HCEC 1CT (cell line): ENCODE results near the gene SNRNP70.

Experiments used
- DNase-seq: peaks from one replicate; pipeline ENCODE4 v3.0.0-alpha.2; 2017

The SNRNP70 gene

DNA sequence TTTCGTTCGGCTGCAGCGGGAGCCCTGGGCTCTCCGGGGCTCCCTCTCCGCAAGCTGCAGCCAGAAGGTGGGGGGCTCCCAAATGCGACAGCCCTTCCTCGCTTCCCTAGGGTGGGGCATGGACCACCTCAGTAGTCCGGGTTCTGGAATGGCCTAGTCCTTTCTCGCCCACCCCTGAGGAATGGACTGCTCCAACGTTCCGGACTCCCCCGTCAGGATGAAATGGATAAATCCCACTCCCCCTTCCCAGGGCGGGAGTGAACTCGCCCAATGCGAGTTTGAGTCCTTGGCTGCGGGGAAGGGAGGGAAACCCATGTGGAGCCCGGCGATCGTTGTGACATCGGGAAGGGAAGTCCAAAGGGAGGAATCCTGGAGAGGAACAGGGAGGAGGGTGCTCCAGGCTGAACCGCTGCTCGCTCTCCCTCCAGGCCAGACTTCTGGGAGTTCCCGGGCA, 64.4 kb downstream of the SNRNP70 start:
- peak; percentile 72 for DNase-seq

DNA sequence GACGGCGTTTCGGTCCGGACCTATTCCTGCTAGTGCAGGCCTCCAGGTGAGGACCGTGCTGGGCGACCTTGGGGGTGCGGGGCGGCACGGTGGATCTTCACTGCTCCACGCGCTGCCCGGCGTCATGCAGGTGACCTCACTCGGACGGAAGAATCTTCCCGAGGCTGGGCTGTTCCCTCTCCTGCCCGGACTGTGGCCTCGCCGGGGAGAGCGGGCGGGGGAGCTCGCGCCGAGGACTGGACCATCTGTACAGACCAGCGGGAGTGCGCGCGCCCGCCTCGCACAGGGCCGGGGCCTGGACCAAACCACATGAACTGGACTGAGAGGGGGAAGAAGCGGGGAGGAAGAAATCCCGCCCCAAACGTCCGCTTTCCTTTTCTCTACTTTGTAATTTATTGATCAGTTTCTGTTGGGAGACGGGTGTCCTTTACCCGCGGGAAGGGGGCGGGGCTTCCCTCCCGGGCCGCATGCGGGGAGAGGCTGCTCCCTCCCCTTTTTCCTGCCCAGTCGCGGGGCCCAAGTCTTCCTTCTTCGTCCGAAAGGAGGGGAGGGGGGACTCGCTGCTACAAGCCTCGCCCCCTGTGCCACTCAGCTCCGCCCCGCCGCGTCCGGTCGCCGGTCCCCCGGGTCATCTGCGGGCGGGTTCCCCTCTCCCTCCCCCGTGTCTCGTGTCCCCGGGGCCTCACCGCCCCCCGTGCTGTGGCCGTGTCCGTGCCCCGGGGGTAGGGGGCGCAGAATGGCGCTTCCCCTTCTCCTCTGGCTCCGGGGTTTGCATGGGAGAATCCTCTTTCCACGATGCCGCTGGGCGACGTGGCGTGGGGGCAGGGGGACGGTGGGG, 65.1 kb downstream of the SNRNP70 start:
- DNase-seq: peak; percentile 80

DNA sequence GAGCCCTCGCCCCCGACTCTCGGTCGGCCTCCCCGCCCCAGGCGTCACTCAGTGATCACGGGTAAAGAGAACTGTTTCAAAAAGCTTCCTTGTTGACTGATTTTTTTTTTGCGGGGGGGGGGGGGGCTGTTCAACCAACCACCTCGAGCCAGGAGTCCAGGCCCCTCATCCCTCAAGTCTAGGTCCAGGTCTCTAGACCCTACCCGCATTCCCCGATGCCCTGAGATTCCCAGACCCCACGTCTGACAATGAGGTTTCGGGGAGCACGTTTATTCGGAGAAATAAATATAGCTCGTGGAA, 65.6 kb downstream of the SNRNP70 start:
- DNase-seq: no peak

DNA sequence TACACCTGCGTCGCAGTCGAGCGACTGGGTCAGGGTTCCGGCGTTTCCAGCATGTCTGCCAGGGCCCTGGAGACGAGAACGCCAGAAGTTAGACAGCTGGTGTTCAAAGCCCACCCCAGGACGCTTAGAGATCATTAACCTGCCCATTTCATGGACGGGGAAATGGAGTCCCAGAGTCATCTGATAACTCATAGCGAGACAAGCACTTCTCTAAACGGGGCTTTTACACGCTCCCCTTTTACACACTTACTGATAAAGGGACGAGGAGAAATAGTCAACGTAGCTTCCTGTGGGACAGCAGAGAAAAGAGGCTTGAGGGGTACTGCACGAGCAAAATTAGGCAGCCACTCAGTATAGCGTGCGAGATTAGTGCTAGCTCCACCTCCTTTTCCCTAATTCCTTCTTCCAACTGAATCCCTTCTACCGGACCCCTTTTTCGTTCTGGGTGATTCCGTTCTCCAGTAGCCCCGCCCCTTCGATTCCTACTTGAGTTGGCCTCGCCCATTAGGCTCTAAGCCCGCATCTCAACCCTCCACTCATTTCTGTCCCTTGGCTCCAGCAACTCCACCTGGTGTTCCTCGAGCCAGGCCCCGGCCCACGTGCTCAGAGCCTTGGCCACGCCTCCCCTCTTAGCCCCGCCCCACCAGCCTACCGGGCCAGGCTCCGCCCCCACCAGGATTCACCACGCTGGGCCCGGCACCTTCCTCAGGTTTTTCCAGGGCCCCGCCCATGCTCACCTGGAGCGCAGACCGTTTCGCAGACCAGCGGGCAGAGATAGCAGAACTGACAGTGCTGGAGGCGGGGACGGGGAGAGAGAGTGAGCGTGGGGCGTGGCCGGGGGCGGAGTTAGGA, 66.2 kb downstream of the SNRNP70 start:
- DNase-seq: peak; percentile 23

DNA sequence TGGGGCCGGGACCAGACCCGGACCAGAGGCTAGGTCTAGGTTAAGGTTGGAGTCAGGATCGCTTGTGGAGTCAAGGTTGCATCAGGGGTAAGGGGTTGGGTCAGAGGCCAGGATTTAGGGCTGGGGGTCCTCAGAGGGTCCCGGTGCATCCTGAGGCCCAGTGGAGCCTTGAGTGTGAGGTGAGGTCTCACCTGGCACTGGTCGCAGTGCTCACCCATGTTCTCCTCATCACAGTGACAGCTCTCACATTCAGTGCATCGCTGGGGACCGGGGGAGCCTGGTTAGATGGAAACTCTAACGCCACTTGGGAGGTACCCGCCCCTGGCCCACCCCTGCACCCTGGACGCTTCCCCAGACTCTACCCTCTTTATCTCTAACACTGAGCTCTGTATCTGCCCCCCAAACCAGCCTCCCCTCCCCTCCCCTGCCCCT, 66.9 kb downstream of the SNRNP70 start:
- DNase-seq: no peak

DNA sequence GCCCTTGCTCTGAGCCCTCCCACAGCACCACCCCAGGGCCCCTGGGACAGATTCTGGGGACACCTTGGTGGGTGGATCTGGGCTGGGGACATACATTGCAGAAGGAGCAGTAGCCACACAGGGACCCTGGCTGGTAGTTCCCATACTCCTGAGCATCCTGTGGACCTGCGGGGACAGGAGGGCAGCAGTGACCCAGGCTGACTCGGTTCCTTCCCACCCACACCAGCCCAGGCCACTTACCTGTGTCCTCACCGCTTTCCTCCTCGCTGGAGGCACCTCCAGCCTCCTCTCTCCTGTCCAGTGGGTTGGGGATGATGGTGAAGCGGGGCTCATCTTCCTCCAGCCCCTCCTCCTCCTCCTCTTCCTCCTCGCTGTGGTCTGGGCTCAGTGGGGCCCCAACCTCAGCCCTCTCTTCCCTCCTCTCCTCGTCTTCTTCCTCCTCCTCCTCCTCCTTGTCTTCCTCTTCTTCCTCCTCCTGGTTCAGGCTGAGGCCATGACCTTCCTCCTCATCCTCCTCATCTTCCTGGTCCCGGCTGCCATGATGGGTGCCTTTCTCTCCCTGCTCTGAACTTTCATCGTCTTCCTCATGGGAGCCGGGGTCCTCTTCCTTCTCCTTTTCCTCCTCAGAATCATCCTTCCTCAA, 68.0 kb downstream of the SNRNP70 start:
- no peak for DNase-seq

DNA sequence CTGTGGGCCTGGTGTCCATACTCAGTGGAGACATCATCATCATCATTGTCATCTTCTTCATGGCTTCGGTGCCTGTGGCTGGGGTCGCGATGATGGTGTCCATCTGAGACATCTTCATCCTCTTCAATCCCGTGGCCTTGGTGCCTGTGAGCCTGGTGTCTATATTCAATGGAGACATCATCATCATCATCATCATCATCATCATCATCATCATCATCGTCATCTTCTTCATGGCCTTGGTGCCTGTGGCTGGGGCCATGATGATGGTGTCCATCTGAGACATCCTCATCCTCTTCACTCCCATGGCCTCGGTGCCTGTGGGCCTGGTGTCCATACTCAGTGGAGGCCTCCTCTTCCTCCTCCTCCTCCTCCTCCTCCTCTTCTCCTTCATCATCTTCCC, 69.0 kb downstream of the SNRNP70 start:
- DNase-seq: no peak

DNA sequence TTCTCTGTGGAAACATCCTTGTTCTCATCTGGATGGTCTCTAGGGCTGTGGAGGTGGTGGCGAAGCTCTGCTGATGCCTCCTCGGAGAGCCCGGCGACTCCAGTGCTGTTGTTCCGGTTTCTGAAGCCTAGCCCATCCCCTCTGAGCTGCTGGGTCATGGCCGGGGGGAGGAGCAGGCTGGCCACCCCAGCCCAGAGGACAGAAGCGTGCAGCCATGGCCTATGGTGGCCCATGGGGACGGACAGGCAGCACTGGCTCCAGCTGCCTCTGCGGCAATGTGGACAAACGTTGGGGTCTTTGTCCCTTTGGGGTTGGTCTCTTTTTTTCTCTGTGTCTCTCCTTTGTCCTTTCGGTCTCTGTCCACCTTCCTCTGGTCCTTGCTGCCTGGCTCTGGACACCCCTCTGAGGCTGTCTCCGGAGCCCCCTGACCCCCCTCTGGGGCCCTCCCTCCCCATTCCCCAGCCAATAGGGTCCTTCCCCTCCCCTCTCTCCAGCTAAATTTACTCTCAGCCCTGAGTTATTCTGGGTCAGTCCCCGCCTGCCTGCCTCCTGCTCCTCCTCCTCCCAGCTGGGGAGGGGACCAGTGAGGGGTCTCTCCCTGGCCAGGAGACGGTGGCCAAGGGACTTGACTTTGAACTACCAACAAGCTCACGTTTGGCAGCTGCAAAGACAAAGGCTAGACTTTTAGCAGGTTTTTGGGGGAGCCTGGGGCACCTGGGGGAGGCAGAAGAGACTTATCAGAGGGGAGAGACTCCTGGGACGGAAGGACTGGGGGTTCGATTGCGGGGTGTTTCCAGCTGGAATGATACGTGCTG, 70.0 kb downstream of the SNRNP70 start, which contains the start of gene HRC:
Gene HRC, minus strand, starts transcription at position 392 of the 815 bp plus-strand sequence. Its CDS starts 159 bp downstream, at position 233.
- no peak for DNase-seq

DNA sequence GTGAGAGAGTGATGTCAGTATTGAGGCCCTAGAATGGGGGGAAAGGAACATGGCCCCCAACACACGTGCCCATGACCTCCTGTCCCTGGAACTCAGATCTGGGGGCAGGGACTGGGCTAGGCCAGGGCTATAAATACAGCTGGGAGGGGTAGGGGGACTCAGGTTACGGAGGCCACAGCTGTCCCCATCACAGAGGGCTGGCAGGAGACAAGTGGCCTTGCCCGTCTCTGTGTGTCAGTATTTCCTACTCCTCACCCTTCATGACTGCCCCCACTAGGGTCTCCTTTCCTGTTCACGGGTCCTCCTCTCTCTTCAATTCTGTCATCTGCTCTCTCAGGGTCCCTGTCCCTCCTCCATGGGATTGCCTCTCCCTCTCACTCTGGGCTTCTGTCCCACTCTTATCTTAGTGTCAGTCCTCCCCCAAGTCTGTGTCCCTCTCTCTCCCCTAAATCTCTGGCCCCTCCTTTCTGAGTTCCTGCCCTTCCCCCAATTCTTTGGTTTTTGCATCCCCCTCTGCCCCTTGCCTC, 70.6 kb downstream of the SNRNP70 start:
- DNase-seq: no peak

DNA sequence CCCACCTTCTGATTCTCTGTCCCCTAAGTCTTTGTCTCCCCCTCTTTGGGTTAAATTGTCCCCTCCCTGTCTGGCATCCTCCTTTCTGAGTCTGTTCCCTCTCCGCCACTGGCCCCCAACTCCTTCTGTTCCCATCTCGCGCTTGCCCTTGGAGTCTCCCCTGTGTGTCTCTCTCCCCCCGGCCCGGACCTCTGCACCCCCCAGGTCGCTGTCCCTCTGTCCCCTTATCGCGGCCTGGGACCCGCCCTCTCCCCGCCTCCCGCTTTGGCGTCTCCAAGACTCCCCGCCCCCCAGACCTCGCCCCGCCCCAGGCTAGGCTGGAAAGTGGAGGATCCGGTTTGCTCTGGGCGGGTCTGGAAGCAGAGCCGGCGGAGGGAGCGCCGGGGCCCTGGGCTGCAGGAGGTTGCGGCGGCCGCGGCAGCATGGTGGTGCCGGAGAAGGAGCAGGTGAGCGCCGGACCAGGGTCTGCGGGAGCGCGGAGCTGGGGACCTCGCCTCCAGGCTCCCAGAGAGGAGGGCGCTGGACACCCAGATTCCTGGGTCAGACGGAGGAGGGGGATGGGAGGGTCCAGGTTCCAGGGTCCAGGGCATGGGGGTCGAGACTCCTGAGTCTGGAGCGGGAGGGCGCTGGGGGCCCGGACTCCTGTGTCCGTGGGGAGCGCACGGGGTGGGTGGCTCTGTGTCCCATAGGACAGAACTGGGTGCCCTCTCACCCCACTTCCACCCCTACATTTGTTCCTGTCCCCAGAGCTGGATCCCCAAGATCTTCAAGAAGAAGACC, 72.4 kb downstream of the SNRNP70 start, which contains the start of gene TRPM4:
Gene TRPM4, plus strand, starts transcription at position 348 of the 780 bp plus-strand sequence. Its CDS starts 75 bp downstream, at position 423.
- DNase-seq: peak; percentile 71
